Measurements from ENCODE around the gene FASTKD3.

FASTKD3 gene

GRCh38 chr5:7849681-7850394 lies 19.0 kb downstream of the FASTKD3 start:
- no peak overlapping the region for H3K4me3 ChIP-seq (ENCODE audit: low read length)
- TF ChIP-seq ZNF274 (IDR thresholded peaks at IDR 0.05; ENCODE audit: low read depth, low read length) = no peak

- no peak overlapping the region for H3K4me3 ChIP-seq (ENCODE audit: low read length)
- no peak for TF ChIP-seq ZNF274 (IDR thresholded peaks at IDR 0.05; ENCODE audit: low read depth, low read length)
Measured at GRCh38 chr5:7848296-7848695, 20.5 kb downstream of the FASTKD3 start.

DNA sequence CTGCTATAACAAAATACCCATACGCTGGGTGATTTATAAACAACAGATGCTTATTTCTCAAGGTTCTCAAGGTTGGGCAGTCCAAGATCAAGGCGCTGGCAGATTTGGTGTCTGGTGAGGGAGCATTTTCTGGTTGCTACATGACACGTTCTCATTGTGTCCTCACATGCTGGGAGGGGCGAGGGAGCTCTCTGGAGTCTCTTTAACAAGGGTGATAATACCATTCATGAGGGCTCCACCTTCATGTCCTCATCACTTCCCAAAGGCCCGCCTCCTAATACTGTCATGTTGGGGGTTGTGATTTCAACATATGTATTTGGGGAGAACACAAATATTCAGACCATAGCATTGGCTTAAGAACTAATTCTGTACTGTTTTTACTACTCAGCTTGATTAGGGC lies 22.5 kb downstream of the FASTKD3 start:
- H3K4me3 ChIP-seq (ENCODE audit: low read length) = no peak overlapping the region
- TF ChIP-seq ZNF274 (IDR thresholded peaks at IDR 0.05; ENCODE audit: low read depth, low read length) = no peak

GRCh38 chr5:7845557-7845956 lies 23.3 kb downstream of the FASTKD3 start:
- H3K4me3 ChIP-seq (ENCODE audit: low read length) = no peak overlapping the region
- TF ChIP-seq ZNF274 (IDR thresholded peaks at IDR 0.05; ENCODE audit: low read depth, low read length) = no peak

- TF ChIP-seq ZNF274 (IDR thresholded peaks at IDR 0.05; ENCODE audit: low read depth, low read length) = no peak
- H3K4me3 ChIP-seq (ENCODE audit: low read length) = no peak overlapping the region
Measured at GRCh38 chr5:7844901-7845300, 23.9 kb downstream of the FASTKD3 start.

DNA sequence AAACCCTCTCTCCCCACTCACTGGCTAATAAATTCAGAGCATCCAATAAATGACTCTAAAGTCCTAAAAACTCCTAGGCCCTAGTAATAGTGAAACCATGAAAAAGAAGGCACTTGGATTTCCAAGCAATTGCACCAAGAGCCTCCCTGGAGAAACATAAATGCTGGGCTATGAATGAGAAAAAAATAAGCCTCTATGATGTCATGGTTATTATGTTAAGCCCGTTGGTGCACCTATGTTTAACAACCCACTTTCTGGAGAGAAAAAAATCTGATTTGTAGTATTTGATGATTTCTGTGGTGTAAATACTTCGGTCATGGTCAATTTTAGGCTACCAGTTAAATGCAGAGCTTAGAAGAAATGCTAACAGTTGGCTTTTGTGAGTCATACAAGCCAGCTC lies 26.3 kb downstream of the FASTKD3 start:
- TF ChIP-seq ZNF274 (IDR thresholded peaks at IDR 0.05; ENCODE audit: low read depth, low read length) = no peak
- H3K4me3 ChIP-seq (ENCODE audit: low read length) = no peak overlapping the region

- TF ChIP-seq ZNF274 (IDR thresholded peaks at IDR 0.05; ENCODE audit: low read depth, low read length) = no peak
- no peak overlapping the region for H3K4me3 ChIP-seq (ENCODE audit: low read length)
Measured at GRCh38 chr5:7837403-7837802, 31.4 kb downstream of the FASTKD3 start.

DNA sequence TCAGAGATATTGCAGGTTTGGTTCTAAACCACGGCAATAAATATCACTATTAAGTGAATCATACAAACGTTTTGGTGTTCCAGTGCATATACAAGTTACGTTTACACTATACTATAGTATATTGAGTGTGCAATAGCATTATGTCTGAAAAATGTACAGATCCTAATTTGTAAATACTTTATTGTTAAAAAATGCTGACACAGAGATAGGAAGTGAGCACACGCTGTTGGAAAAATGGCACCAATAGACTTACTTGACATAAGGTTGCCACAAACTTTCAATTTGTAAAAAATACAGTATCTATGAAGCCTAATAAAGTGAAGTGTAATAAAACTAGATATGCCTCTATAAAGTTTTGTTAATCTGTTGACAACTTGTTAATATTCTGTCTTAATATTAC lies 33.8 kb downstream of the FASTKD3 start:
- no peak overlapping the region for H3K4me3 ChIP-seq (ENCODE audit: low read length)
- TF ChIP-seq ZNF274 (IDR thresholded peaks at IDR 0.05; ENCODE audit: low read depth, low read length) = no peak

- TF ChIP-seq ZNF274 (IDR thresholded peaks at IDR 0.05; ENCODE audit: low read depth, low read length) = no peak
- H3K4me3 ChIP-seq (ENCODE audit: low read length) = no peak overlapping the region
Measured at GRCh38 chr5:7828269-7828668, 40.6 kb downstream of the FASTKD3 start.

DNA sequence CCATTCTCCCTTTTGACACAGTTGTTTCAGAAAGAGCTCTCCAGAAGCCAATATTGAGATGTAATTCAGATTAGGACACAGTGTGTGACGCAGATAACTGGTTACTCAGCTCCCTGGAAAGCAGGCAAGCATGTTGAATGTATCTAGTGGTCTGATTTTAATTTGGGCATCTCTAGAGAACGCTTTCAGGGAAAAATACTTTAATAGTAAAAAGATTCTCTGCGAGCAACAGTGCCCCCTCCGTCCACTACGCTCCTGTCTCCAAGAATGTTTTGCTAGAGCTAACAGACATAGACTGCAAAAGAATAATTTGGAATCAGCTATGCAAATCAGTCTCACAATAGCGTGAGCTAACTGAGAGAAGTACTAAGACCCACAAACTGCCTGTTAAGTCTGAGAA lies 41.2 kb downstream of the FASTKD3 start:
- no peak overlapping the region for H3K4me3 ChIP-seq (ENCODE audit: low read length)
- TF ChIP-seq ZNF274 (IDR thresholded peaks at IDR 0.05; ENCODE audit: low read depth, low read length) = no peak

- no peak overlapping the region for H3K4me3 ChIP-seq (ENCODE audit: low read length)
- TF ChIP-seq ZNF274 (IDR thresholded peaks at IDR 0.05; ENCODE audit: low read depth, low read length) = no peak
Measured at GRCh38 chr5:7825630-7826029, 43.2 kb downstream of the FASTKD3 start.

DNA sequence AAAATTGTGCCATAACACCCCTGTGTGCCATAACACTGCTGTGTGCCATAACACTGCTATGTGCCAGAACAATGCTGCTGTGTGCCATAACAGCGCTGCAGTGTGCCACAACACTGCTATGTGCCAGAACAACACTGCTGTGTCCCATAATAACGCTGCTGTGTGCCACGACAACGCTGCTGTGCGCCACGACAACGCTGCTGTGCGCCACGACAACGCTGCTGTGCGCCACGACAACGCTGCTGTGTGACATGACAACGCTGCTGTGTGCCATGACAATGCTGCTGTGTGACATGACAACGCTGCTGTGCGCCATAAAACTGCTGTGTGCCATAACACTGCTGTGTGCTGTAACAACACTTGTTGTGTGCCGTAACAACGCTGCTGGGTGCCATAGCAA lies 43.8 kb downstream of the FASTKD3 start:
- H3K4me3 ChIP-seq (ENCODE audit: low read length) = no peak overlapping the region
- TF ChIP-seq ZNF274 (IDR thresholded peaks at IDR 0.05; ENCODE audit: low read depth, low read length) = no peak

DNA sequence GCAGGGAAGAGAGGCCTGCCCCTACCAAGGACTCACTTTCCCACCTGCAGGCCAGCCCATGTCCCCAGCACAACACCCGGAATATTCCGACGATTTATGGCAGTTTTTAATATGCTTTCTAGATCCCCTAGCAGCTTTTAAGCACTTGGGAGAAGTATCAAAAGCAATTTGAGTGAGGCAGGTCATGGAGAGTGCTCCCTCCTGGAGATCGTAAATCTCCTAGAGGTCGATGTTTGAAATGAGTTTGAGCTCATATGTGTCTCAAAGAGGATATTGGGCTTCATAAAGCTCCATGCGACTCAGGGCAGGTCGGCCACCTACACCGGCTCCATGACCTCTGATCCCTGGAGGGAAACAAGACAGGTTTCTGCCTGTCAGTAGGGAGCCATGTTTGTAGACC lies 45.2 kb downstream of the FASTKD3 start:
- H3K4me3 ChIP-seq (ENCODE audit: low read length) = no peak overlapping the region
- TF ChIP-seq ZNF274 (IDR thresholded peaks at IDR 0.05; ENCODE audit: low read depth, low read length) = no peak

DNA sequence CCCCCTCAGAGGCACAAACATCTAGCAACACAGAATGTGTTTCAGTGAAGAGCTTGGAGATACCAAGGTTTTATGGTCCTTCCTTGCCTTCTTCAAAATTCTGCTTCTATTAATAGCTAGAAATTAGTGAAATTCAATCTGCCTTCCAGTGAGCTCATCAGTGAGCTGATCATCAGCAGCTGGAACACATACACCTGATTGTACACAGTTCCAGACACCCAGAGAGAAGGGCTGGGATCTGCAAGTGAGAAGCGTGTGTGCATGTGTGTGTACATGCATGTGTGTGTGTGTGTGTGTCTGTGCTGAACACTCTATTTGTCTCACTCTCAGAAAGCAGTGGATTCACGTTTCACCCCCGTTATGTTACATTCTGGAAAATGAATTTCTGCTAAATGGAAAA lies 46.4 kb downstream of the FASTKD3 start:
- no peak overlapping the region for H3K4me3 ChIP-seq (ENCODE audit: low read length)
- no peak for TF ChIP-seq ZNF274 (IDR thresholded peaks at IDR 0.05; ENCODE audit: low read depth, low read length)

DNA sequence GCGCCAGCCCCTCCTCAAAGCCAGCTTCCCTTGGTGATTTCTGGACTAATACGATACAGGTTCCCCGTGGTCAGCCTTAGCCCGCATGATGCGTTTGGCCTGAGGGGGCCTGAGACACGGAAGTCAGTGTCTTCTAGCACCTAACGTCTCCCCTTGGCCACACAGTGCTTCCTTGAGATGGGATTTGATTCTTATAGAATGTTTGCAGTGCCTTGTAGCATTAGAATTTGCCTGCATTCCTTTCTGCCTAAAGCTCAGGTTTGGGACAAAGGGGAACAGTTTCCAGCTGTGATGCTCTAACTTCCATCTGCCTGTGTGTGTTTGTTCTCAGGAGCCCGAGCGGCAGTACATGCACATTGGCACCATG lies 52.3 kb downstream of the FASTKD3 start:
- H3K4me3 ChIP-seq (ENCODE audit: low read length) = no peak overlapping the region
- TF ChIP-seq ZNF274 (IDR thresholded peaks at IDR 0.05; ENCODE audit: low read depth, low read length) = no peak

DNA sequence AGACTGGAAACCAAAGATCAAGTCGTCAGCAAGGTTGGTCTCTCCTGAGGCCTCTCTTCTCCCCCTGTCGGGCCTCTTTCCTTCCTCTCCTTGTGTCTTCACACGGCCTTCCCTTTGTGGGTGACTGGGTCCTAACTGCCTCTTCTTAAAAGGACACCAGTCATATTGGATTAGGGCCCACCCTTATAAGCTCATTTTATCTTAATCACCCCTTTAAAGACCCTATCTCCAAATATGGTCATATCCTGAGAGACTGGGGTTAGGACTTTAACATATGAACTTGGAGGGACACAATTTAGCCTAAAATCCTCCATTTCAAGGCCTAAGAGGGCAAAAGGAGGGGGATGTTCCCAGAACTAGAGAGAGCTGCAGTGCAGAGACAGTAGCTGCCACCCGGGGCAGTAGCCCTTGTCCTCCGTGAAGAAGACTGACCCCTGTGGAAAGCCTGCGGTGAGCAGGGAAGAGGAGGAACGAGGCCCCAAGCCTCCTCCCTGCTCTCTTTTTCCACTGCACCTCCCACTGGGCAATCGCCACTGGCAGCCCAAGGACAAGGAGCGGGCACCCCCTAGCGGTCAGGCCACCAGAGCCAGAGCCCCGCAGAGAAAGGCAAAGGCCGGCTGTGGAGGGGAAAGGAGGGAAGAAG lies 52.8 kb downstream of the FASTKD3 start:
- H3K4me3 ChIP-seq (ENCODE audit: low read length) = no peak overlapping the region
- TF ChIP-seq ZNF274 (IDR thresholded peaks at IDR 0.05; ENCODE audit: low read depth, low read length) = no peak
